ENCODE data around the gene EIF4E3.

EIF4E3 gene

GRCh38 chr3:71640331-71640983 lies 84.7 kb downstream of the EIF4E3 start:
- no peak for TF ChIP-seq CTCF (IDR thresholded peaks at IDR 0.05; ENCODE audit: borderline replicate concordance, control extremely low read depth, extremely low read depth, insufficient read depth, missing control alignments)
- in situ Hi-C loops (cut with MboI; ENCODE audit: low sequenced_read_pairs, unreplicated experiment), result no loop called here

DNA sequence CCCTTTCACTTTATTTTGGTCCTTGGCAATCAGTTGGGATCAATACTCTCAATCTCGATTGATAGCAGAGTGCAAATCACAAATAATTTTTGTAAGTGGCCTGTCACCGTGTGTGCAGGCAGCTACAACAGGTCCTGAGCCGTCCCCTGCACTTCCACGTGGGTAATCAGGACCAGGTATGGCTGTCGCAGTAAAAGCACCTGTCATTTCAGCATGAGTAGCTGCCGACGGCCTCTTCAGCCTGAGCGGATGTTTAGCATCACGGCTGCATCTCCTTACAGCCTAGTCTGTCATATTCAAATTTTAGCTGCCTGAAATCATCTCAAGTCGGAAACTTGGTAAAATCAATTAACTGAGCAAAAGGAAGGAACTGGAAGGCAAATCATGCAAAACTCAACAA lies 88.7 kb downstream of the EIF4E3 start:
- no peak for DNase-seq (ENCODE audit: low spot score)
- no peak for TF ChIP-seq CTCF (IDR thresholded peaks at IDR 0.05; ENCODE audit: borderline replicate concordance, control extremely low read depth, extremely low read depth, insufficient read depth, missing control alignments)
- in situ Hi-C loops (cut with MboI; ENCODE audit: low sequenced_read_pairs, unreplicated experiment), result no loop called here

More at GRCh38 chr3:71640331-71640983, 84.7 kb downstream of the EIF4E3 start:
- DNase-seq (ENCODE audit: low spot score), result no peak

GRCh38 chr3:71636001-71636400 lies 89.2 kb downstream of the EIF4E3 start:
- in situ Hi-C loops (cut with MboI; ENCODE audit: low sequenced_read_pairs, unreplicated experiment), result no loop called here
- no peak for TF ChIP-seq CTCF (IDR thresholded peaks at IDR 0.05; ENCODE audit: borderline replicate concordance, control extremely low read depth, extremely low read depth, insufficient read depth, missing control alignments)
- DNase-seq (ENCODE audit: low spot score), result no peak

- DNase-seq (ENCODE audit: low spot score), result no peak
- in situ Hi-C loops (cut with MboI; ENCODE audit: low sequenced_read_pairs, unreplicated experiment), result no loop called here
- TF ChIP-seq CTCF (IDR thresholded peaks at IDR 0.05; ENCODE audit: borderline replicate concordance, control extremely low read depth, extremely low read depth, insufficient read depth, missing control alignments), result no peak
These were observed 90.5 kb downstream of the EIF4E3 start for GRCh38 chr3:71634671-71635070.

DNA sequence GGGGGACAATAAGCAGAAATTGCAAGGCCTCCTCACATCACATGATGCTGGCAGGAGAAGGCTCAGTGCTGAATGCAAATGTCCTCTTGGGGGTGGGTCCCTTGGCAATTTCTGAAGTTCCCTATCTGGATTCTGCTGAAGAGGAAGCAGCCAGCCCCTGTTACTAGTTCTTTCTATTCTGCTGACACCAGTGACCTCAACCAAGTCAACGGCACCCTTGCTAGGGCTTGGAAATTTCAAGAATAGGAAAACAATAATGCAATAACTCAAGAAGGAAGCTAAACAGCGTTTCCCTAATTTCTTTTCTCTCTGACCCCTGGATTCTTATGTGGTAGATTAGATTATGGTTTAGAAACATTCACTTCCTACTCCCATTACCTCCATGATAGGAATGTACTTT lies 95.5 kb downstream of the EIF4E3 start:
- no peak for DNase-seq (ENCODE audit: low spot score)
- TF ChIP-seq CTCF (IDR thresholded peaks at IDR 0.05; ENCODE audit: borderline replicate concordance, control extremely low read depth, extremely low read depth, insufficient read depth, missing control alignments), result no peak
- in situ Hi-C loops (cut with MboI; ENCODE audit: low sequenced_read_pairs, unreplicated experiment), result no loop called here

GRCh38 chr3:71629289-71629688 lies 95.9 kb downstream of the EIF4E3 start:
- in situ Hi-C loops (cut with MboI; ENCODE audit: low sequenced_read_pairs, unreplicated experiment), result no loop called here
- TF ChIP-seq CTCF (IDR thresholded peaks at IDR 0.05; ENCODE audit: borderline replicate concordance, control extremely low read depth, extremely low read depth, insufficient read depth, missing control alignments), result no peak
- DNase-seq (ENCODE audit: low spot score), result no peak
